H1 (cell line): Measurements from ENCODE around the gene PARP4.

Experiments
- CTCF ChIP-seq, 3 experiments: IDR thresholded peaks; 1 replicate in 2 of 3; 2 replicates in 1 of 3; pipeline versions ENCODE4 v1.5.1 to v1.6.1; 2011; ENCODE audit warnings: low read length in 3 of 3, mild to moderate bottlenecking in 3 of 3, inconsistent platforms in 2 of 3, low read depth in 1 of 3, moderate library complexity in 1 of 3; ENCODE audit not compliant: insufficient read depth in 1 of 3; ENCODE audit errors: control extremely low read depth in 1 of 3
- EP300 ChIP-seq, 2 experiments: IDR thresholded peaks; 1 replicate in 1 of 2; 2 replicates in 1 of 2; pipeline ENCODE4 v1.6.1; 2011 to 2012; ENCODE audit warnings: low read depth in 2 of 2, low read length in 2 of 2, mild to moderate bottlenecking in 2 of 2, borderline replicate concordance in 1 of 2, inconsistent platforms in 1 of 2, moderate library complexity in 1 of 2
- EZH2 ChIP-seq: fragments of 200-600 bp; sonication (generic); IDR thresholded peaks from 2 replicates; pipeline ENCODE4 v1.7.1; 2012; ENCODE audit warnings: low read depth, mild to moderate bottlenecking, moderate library complexity, low read length, inconsistent platforms; ENCODE audit not compliant: severe bottlenecking
- GTF2F1 ChIP-seq: IDR thresholded peaks from 2 replicates; pipeline ENCODE4 v1.6.1; 2012; ENCODE audit warnings: low read depth, low read length, improper control_type of control experiment, borderline replicate concordance
- JUN ChIP-seq: IDR thresholded peaks from 2 replicates; pipeline ENCODE4 v1.6.1; 2011; ENCODE audit warnings: low read depth, mild to moderate bottlenecking, improper control_type of control experiment, low read length
- MAX ChIP-seq: IDR thresholded peaks from 2 replicates; pipeline ENCODE4 v1.6.1; 2012; ENCODE audit warnings: inconsistent platforms
- POLR2A ChIP-seq, 2 experiments: IDR thresholded peaks; 1 replicate in 1 of 2; 2 replicates in 1 of 2; pipeline ENCODE4 v1.6.1; 2011; ENCODE audit warnings: low read depth in 2 of 2, low read length in 2 of 2, mild to moderate bottlenecking in 2 of 2; ENCODE audit errors: control extremely low read depth in 1 of 2
- RFX5 ChIP-seq: IDR thresholded peaks from 2 replicates; pipeline ENCODE4 v1.6.1; 2011; ENCODE audit warnings: low read depth, low read length, improper control_type of control experiment, borderline replicate concordance
- TAF1 ChIP-seq: IDR thresholded peaks from 2 replicates; pipeline ENCODE4 v1.6.1; 2011; ENCODE audit warnings: mild to moderate bottlenecking, low read depth, low read length
- TCF12 ChIP-seq: IDR thresholded peaks from 2 replicates; pipeline ENCODE4 v1.6.1; 2011; ENCODE audit warnings: low read depth, mild to moderate bottlenecking, low read length
- TEAD4 ChIP-seq: IDR thresholded peaks from 2 replicates; pipeline ENCODE4 v1.6.1; 2012; ENCODE audit warnings: low read depth, low read length, inconsistent platforms, mixed read lengths
- YY1 ChIP-seq: IDR thresholded peaks from 2 replicates; pipeline ENCODE4 v1.6.1; 2011; ENCODE audit warnings: low read depth, mild to moderate bottlenecking, low read length
- ZNF274 ChIP-seq: IDR thresholded peaks from 2 replicates; pipeline ENCODE4 v1.7.0; 2012; ENCODE audit warnings: low read length, borderline replicate concordance; ENCODE audit errors: extremely low read depth

GRCh38 chr13:24454056-24454455 is 58.5 kb downstream of the PARP4 start:
- no peak for TF ChIP-seq POLR2A (IDR thresholded peaks at IDR 0.05; ENCODE audit: control extremely low read depth in 1 of 2, low read depth in 2 of 2, low read length in 2 of 2)
- no peak for TF ChIP-seq RFX5
- TF ChIP-seq MAX, result no peak
- TF ChIP-seq EP300 (IDR thresholded peaks at IDR 0.05; ENCODE audit: borderline replicate concordance in 1 of 2, low read depth in 2 of 2, low read length in 2 of 2), result no peak
- TF ChIP-seq TCF12, result no peak
- no peak for TF ChIP-seq CTCF (IDR thresholded peaks at IDR 0.05; ENCODE audit: control extremely low read depth in 1 of 3, insufficient read depth in 1 of 3, low read depth in 1 of 3, low read length in 3 of 3)
- TF ChIP-seq TAF1, result no peak
- no peak for TF ChIP-seq GTF2F1
- no peak for TF ChIP-seq JUN
- no peak for TF ChIP-seq ZNF274
- TF ChIP-seq EZH2, result no peak
- TF ChIP-seq YY1, result no peak
- TF ChIP-seq TEAD4, result no peak
